CD4-positive, alpha-beta T cell (primary cell): ENCODE measurements around the gene PRKAR1B. TPM values are rescaled to one million over a fixed set of nuclear protein-coding genes. Genes with fewer than 3 reads are reported as not detected.

Experiments used
- ATAC-seq: fragments of 200-7000 bp; cut with Tn5 transposase; one replicate; pipeline ENCODE4 v1.10.0; 2022; ENCODE audit warnings: mild to moderate bottlenecking; ENCODE audit not compliant: poor library complexity
- CTCF ChIA-PET: fragments of 350-600 bp; sonication (Branson Sonifier 250); formaldehyde crosslinking; loops from one replicate; lab custom pipeline; 2021; ENCODE audit warnings: antibody characterized with exemption, inconsistent platforms; lab: Charles Lee
- POLR2A ChIA-PET: fragments of 350-600 bp; sonication (Branson Sonifier 250); formaldehyde crosslinking; loops from one replicate; lab custom pipeline; 2021; ENCODE audit warnings: antibody characterized with exemption, inconsistent platforms; lab: Charles Lee
- DNase-seq, 14 experiments: peaks; one replicate each; pipeline ENCODE4 v3.0.0-alpha.2; 2013 to 2020; ENCODE audit warnings: mixed read lengths in 2 of 14
- H3K27ac ChIP-seq, 2 donors: one replicate each; pipeline versions ENCODE4 v1.5.1 to v1.7.0; 2013; ENCODE audit warnings: low read length in 2 of 2, low read depth in 1 of 2, mild to moderate bottlenecking in 1 of 2
- H3K27me3 ChIP-seq, 2 experiments: 1 replicate in 1 of 2; 2 replicates in 1 of 2; pipeline versions ENCODE4 v1.6.1 to v1.7.0; 2013; ENCODE audit warnings: low read length in 2 of 2, control low read depth in 1 of 2, mild to moderate bottlenecking in 1 of 2, moderate library complexity in 1 of 2; ENCODE audit not compliant: insufficient read depth in 2 of 2, control insufficient read depth in 1 of 2
- H3K36me3 ChIP-seq: one replicate; pipeline ENCODE4 v1.6.1; 2013; ENCODE audit warnings: low read length, control low read depth; ENCODE audit not compliant: insufficient read depth
- H3K4me1 ChIP-seq: one replicate; pipeline ENCODE4 v1.6.1; 2013; ENCODE audit warnings: low read length, control low read depth; ENCODE audit not compliant: insufficient read depth
- H3K4me3 ChIP-seq: one replicate; pipeline ENCODE4 v1.5.1; 2013; ENCODE audit warnings: mild to moderate bottlenecking, low read length, moderate library complexity
- H3K9me3 ChIP-seq, 2 experiments: 1 replicate in 1 of 2; 2 replicates in 1 of 2; pipeline versions ENCODE4 v1.6.1 to v1.7.0; 2013; ENCODE audit warnings: low read length in 2 of 2, mild to moderate bottlenecking in 2 of 2, control low read depth in 1 of 2, moderate library complexity in 1 of 2; ENCODE audit not compliant: control insufficient read depth in 1 of 2, insufficient read depth in 1 of 2
- H3K27ac Mint-ChIP-seq: one replicate; pipeline ENCODE4 v1.8.0; 2020; ENCODE audit warnings: mixed read lengths
- H3K27me3 Mint-ChIP-seq: one replicate; pipeline ENCODE4 v1.8.0; 2021; ENCODE audit warnings: mixed read lengths
- H3K36me3 Mint-ChIP-seq: one replicate; pipeline ENCODE4 v1.8.0; 2021; ENCODE audit warnings: low read depth, mixed read lengths
- H3K4me1 Mint-ChIP-seq: one replicate; pipeline ENCODE4 v1.8.0; 2021; ENCODE audit warnings: low read depth, mixed read lengths
- H3K4me3 Mint-ChIP-seq: one replicate; pipeline ENCODE4 v1.8.0; 2020; ENCODE audit warnings: mild to moderate bottlenecking, mixed read lengths
- H3K9me3 Mint-ChIP-seq: one replicate; pipeline ENCODE4 v1.8.0; 2020; ENCODE audit warnings: mixed read lengths
- intact Hi-C, 2 experiments: fragments of 100-400 bp; cut with DNase I in 1 of 2; cut with micrococcal nuclease in 1 of 2; formaldehyde crosslinking; loops; one replicate each; pipeline versions ENCODE4 v1.15.1 to v1.9.0; 2023 to 2025; cut with DNase I, micrococcal nuclease
- total RNA-seq, 174 experiments: library from RNA in 2 of 174; stranded (reverse) in 2 of 174; gene quantifications; one replicate each; pipeline ENCODE4 v1.2.3 and lab custom pipeline; 2021 to 2026
- TF ChIP-seq, protein P1 (sequence below): fragments of 200-600 bp; IDR thresholded peaks from one replicate; pipeline ENCODE4 v1.8.0; 2022; ENCODE audit warnings: antibody characterized with exemption, mild to moderate bottlenecking

PRKAR1B gene
- total RNA-seq, 2 experiments from 2014 or later = 18.8 to 19.5 TPM

GRCh38 chr7:721619-722248 is 5.3 kb downstream of the PRKAR1B start:
- no peak overlapping the region for H3K4me3 ChIP-seq
- H3K9me3 ChIP-seq = peaks cover 0 to 14% of the 10 kb centered on the region in 2 experiments
- no peaks in the 10 kb centered on the region for H3K27me3 ChIP-seq
- CTCF ChIA-PET = no interaction called here
- H3K36me3 ChIP-seq = peaks cover 5% of the 10 kb centered on the region
- ATAC-seq (no peak), DNase-seq (no peak)
- Mint-ChIP-seq H3K27ac (no peak overlapping the region), H3K4me1 (peaks cover 16% of the 10 kb centered on the region), H3K27me3 (no peaks in the 10 kb centered on the region), H3K9me3 (peaks cover 3% of the 10 kb centered on the region), H3K4me3 (peak overlapping the region; percentile 34), H3K36me3 (peaks cover 21% of the 10 kb centered on the region)
- H3K4me1 ChIP-seq = peaks cover 10% of the 10 kb centered on the region
- no peak overlapping the region for H3K27ac ChIP-seq
- intact Hi-C loops = no loop called here
- TF ChIP-seq, protein P1, sequence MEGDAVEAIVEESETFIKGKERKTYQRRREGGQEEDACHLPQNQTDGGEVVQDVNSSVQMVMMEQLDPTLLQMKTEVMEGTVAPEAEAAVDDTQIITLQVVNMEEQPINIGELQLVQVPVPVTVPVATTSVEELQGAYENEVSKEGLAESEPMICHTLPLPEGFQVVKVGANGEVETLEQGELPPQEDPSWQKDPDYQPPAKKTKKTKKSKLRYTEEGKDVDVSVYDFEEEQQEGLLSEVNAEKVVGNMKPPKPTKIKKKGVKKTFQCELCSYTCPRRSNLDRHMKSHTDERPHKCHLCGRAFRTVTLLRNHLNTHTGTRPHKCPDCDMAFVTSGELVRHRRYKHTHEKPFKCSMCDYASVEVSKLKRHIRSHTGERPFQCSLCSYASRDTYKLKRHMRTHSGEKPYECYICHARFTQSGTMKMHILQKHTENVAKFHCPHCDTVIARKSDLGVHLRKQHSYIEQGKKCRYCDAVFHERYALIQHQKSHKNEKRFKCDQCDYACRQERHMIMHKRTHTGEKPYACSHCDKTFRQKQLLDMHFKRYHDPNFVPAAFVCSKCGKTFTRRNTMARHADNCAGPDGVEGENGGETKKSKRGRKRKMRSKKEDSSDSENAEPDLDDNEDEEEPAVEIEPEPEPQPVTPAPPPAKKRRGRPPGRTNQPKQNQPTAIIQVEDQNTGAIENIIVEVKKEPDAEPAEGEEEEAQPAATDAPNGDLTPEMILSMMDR = no peak
- POLR2A ChIA-PET = no interaction called here

DNA sequence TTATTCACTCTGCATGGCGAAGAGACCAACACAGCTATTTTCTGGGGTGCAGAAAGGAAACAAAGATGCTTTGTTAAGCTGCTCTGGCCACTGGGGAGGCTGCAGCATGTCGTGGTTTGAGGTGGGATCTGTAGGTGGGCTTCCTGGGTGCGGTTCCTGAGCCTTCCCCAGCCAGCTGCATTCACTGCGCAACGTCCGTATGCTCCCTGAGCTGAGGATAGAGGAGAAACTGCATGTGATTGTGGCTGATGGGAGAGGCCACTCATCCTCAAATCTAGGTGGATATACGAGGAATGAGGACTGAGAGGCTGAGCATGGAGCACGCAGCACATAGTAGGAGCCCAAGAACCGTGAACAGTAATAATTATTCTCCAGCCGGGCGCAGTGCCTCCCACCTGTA is 10.4 kb downstream of the PRKAR1B start:
- ChIA-PET CTCF (no interaction called here), POLR2A (no interaction called here)
- Mint-ChIP-seq H3K4me1 (peaks cover 7% of the 10 kb centered on the region), H3K27me3 (no peaks in the 10 kb centered on the region), H3K9me3 (peaks cover under 1% of the 10 kb centered on the region), H3K4me3 (no peak overlapping the region), H3K36me3 (peaks cover 1% of the 10 kb centered on the region), H3K27ac (peak overlapping the region; percentile 34)
- Histone ChIP-seq H3K4me3 (no peak overlapping the region), H3K27ac (no peak overlapping the region), H3K27me3 (peaks cover 0 to 4% of the 10 kb centered on the region in 2 experiments), H3K36me3 (no peaks in the 10 kb centered on the region), H3K4me1 (peaks cover 9% of the 10 kb centered on the region), H3K9me3 (peaks cover 0 to 5% of the 10 kb centered on the region in 2 experiments)
- intact Hi-C loops = loop anchor here in 1 of 2 experiments (5.0 kb wide), 1 partner anchor 124 kb away; no protein-coding TSS in a partner anchor
- TF ChIP-seq, protein P1 = no peak
- no peak for DNase-seq
- ATAC-seq = no peak

DNA sequence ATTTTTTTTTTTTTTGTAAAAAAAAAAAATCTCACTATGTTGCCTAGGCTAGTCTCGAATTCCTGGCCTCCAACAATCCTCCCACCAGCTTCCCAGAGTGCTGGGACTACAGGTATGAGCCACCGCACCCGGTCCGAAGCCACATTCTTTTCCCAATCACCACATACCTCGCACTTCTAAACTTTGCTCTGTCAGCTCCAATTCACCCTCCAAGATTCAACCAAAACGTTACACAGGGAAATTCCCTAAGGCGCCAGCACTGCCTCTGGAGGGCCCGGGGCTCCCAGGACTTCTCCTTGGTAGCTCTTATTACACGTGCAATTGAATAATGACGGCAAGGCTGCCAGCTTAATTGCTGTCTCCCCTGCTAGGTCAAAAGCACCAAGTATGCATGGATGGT is 10.9 kb downstream of the PRKAR1B start:
- Mint-ChIP-seq H3K27ac (peak overlapping the region; percentile 34), H3K27me3 (no peaks in the 10 kb centered on the region), H3K4me1 (peaks cover 7% of the 10 kb centered on the region), H3K4me3 (peak overlapping the region; percentile 53), H3K9me3 (no peaks in the 10 kb centered on the region), H3K36me3 (no peaks in the 10 kb centered on the region)
- peaks cover 0 to 2% of the 10 kb centered on the region in 2 experiments for H3K9me3 ChIP-seq
- no peak overlapping the region for H3K4me3 ChIP-seq
- no peaks in the 10 kb centered on the region for H3K36me3 ChIP-seq
- ATAC-seq (no peak), DNase-seq (no peak)
- TF ChIP-seq, protein P1 = no peak
- intact Hi-C loops = loop anchor here in 1 of 2 experiments (5.0 kb wide), 1 partner anchor 124 kb away; no protein-coding TSS in a partner anchor
- H3K27me3 ChIP-seq = peaks cover 0 to 4% of the 10 kb centered on the region in 2 experiments
- peaks cover 11% of the 10 kb centered on the region for H3K4me1 ChIP-seq
- CTCF ChIA-PET = no interaction called here
- POLR2A ChIA-PET = no interaction called here
- H3K27ac ChIP-seq = no peak overlapping the region
